Adipocyte (in vitro differentiated cells): ENCODE measurements around the gene KXD1.
"Not testable (repeated sequence)": the region's sequence is repeated elsewhere in the genome, so short reads cannot be mapped to it uniquely, and the experiment has no call there.

Experiments used
- DNase-seq: peaks from one replicate; pipeline ENCODE4 v3.0.0-alpha.2; 2015; ENCODE audit warnings: low read depth
- H3K27me3 ChIP-seq: replicated peaks from 2 replicates; pipeline ENCODE4 v1.7.0; 2013; ENCODE audit warnings: mild to moderate bottlenecking, low read length, moderate library complexity; ENCODE audit not compliant: control insufficient read depth, insufficient read depth
- H3K36me3 ChIP-seq: 2 replicates; pipeline ENCODE4 v1.7.0; 2013; ENCODE audit warnings: low read length, mild to moderate bottlenecking, moderate library complexity; ENCODE audit not compliant: control insufficient read depth, insufficient read depth, severe bottlenecking
- H3K4me1 ChIP-seq: 2 replicates; pipeline ENCODE4 v1.7.0; 2013; ENCODE audit warnings: mild to moderate bottlenecking, low read length, moderate library complexity; ENCODE audit not compliant: control insufficient read depth, insufficient read depth
- H3K4me3 ChIP-seq: 2 replicates; pipeline ENCODE4 v1.7.0; 2013; ENCODE audit warnings: mild to moderate bottlenecking, low read length, moderate library complexity
- H3K9ac ChIP-seq: 2 replicates; pipeline ENCODE4 v1.7.0; 2013; ENCODE audit warnings: mild to moderate bottlenecking, low read length, moderate library complexity
- H3K9me3 ChIP-seq: 2 replicates; pipeline ENCODE4 v1.7.0; 2013; ENCODE audit warnings: mild to moderate bottlenecking, low read length, moderate library complexity; ENCODE audit not compliant: control insufficient read depth

The KXD1 gene

GRCh38 chr19:18595475-18595874 is 37.8 kb downstream of the KXD1 start:
- peak overlapping the region; percentile 44 for H3K9ac ChIP-seq
- no peak for DNase-seq
- H3K4me3 ChIP-seq, result no peak overlapping the region
- H3K4me1 ChIP-seq, result peaks cover 33% of the 10 kb centered on the region
- no peaks in the 10 kb centered on the region for H3K27me3 ChIP-seq
- H3K36me3 ChIP-seq, result peaks cover 50% of the 10 kb centered on the region
- H3K9me3 ChIP-seq, result no peaks in the 10 kb centered on the region

GRCh38 chr19:18596752-18597157 is 39.1 kb downstream of the KXD1 start:
- no peak for DNase-seq
- H3K4me3 ChIP-seq, result no peak overlapping the region
- H3K36me3 ChIP-seq, result peaks cover 58% of the 10 kb centered on the region
- no peaks in the 10 kb centered on the region for H3K27me3 ChIP-seq
- H3K9me3 ChIP-seq, result no peaks in the 10 kb centered on the region
- H3K4me1 ChIP-seq, result peaks cover 29% of the 10 kb centered on the region
- peak overlapping the region; percentile 34 for H3K9ac ChIP-seq

GRCh38 chr19:18597809-18598660 is 40.4 kb downstream of the KXD1 start:
- DNase-seq, result no peak
- Histone ChIP-seq H3K9ac (no peak overlapping the region), H3K36me3 (peaks cover 64% of the 10 kb centered on the region), H3K27me3 (no peaks in the 10 kb centered on the region), H3K4me1 (peaks cover 23% of the 10 kb centered on the region), H3K4me3 (no peak overlapping the region), H3K9me3 (no peaks in the 10 kb centered on the region)

GRCh38 chr19:18599485-18599884 is 41.8 kb downstream of the KXD1 start:
- H3K4me3 ChIP-seq, result no peak overlapping the region
- peaks cover 57% of the 10 kb centered on the region for H3K36me3 ChIP-seq
- peaks cover 22% of the 10 kb centered on the region for H3K4me1 ChIP-seq
- no peaks in the 10 kb centered on the region for H3K9me3 ChIP-seq
- H3K9ac ChIP-seq, result no peak overlapping the region
- H3K27me3 ChIP-seq, result no peaks in the 10 kb centered on the region
- DNase-seq, result no peak

- H3K36me3 ChIP-seq, result peaks cover 53% of the 10 kb centered on the region
- H3K4me1 ChIP-seq, result peaks cover 11% of the 10 kb centered on the region
- H3K27me3 ChIP-seq, H3K9ac ChIP-seq, DNase-seq, H3K9me3 ChIP-seq, H3K4me3 ChIP-seq: not testable (repeated sequence)
Measured at GRCh38 chr19:18600692-18601397, 43.2 kb downstream of the KXD1 start.

GRCh38 chr19:18601875-18602274 is 44.2 kb downstream of the KXD1 start:
- no peak for DNase-seq
- no peak overlapping the region for H3K9ac ChIP-seq
- peaks cover 9% of the 10 kb centered on the region for H3K4me1 ChIP-seq
- H3K4me3 ChIP-seq, result no peak overlapping the region
- peaks cover 45% of the 10 kb centered on the region for H3K36me3 ChIP-seq
- H3K27me3 ChIP-seq, result no peaks in the 10 kb centered on the region
- no peaks in the 10 kb centered on the region for H3K9me3 ChIP-seq

- peak overlapping the region; percentile 92 for H3K9ac ChIP-seq
- DNase-seq, result peak; percentile 22
- H3K4me1 ChIP-seq, result peaks cover 16% of the 10 kb centered on the region
- H3K27me3 ChIP-seq, result no peaks in the 10 kb centered on the region
- peaks cover 34% of the 10 kb centered on the region for H3K36me3 ChIP-seq
- H3K4me3 ChIP-seq, result peak overlapping the region; percentile 74
- H3K9me3 ChIP-seq, result no peaks in the 10 kb centered on the region
Measured at GRCh38 chr19:18603255-18603957, 45.7 kb downstream of the KXD1 start.

- Histone ChIP-seq H3K36me3 (peaks cover 26% of the 10 kb centered on the region), H3K9me3 (no peaks in the 10 kb centered on the region), H3K27me3 (no peaks in the 10 kb centered on the region), H3K9ac (peak overlapping the region; percentile 92), H3K4me1 (peaks cover 16% of the 10 kb centered on the region), H3K4me3 (peak overlapping the region; percentile 88)
- DNase-seq, result no peak
Measured at GRCh38 chr19:18603958-18604819, 46.5 kb downstream of the KXD1 start.

- DNase-seq, result no peak
- peaks cover 16% of the 10 kb centered on the region for H3K4me1 ChIP-seq
- H3K27me3 ChIP-seq, result no peaks in the 10 kb centered on the region
- H3K9ac ChIP-seq, result peak overlapping the region; percentile 92
- H3K36me3 ChIP-seq, result peaks cover 20% of the 10 kb centered on the region
- no peaks in the 10 kb centered on the region for H3K9me3 ChIP-seq
- peak overlapping the region; percentile 88 for H3K4me3 ChIP-seq
Measured at GRCh38 chr19:18604820-18605159, 47.1 kb downstream of the KXD1 start.

- Histone ChIP-seq H3K36me3 (peaks cover 19% of the 10 kb centered on the region), H3K4me1 (peaks cover 19% of the 10 kb centered on the region), H3K4me3 (peak overlapping the region; percentile 88), H3K27me3 (no peaks in the 10 kb centered on the region), H3K9ac (peak overlapping the region; percentile 92), H3K9me3 (no peaks in the 10 kb centered on the region)
- DNase-seq, result no peak
Measured at GRCh38 chr19:18605196-18605545, 47.5 kb downstream of the KXD1 start.
